ENCODE results near the gene MRTFB.
A peak's percentile ranks its signal among the peaks of the same experiment; 100 is the strongest.

The MRTFB gene

DNA sequence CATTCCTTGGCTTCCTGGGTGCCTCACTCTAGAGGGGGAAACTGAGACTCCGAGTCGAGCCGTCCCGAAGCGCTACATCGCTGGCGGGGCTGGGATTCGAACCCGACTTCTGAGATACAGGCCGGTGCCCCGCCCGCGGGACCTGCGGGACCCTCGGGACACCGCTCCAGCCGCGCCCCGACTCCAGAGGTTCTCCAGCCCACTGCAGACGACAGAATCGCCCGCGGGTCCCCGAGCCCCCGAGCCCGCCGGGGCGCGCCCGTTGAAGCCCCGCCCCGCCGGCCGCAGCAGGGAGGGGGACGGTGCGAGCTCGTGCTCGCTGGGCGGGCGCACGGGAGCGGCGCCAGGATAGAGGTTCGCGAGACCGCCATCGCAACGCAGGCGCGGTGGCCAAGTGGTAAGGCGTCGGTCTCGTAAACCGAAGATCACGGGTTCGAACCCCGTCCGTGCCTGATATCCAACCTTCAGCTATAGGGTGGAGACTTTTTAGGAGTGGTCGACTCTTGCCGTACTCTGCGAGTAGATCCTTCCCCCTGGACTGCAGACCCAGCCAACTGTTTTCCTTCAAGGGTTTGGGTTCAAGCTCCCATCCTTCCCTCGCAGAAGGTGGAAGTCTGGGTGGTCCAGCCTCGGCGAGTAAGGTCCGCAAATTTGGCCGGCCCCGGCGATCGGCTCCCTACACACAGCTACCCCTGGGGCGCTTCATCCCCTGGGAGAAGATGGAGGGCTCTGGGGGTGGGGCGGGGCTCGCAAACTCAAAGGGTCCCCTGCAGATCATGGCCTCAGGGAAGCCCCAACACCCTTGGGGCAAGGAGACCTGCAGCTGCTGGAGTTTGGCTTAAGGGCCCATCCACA, 214.6 kb downstream of the MRTFB start:
- peak; percentile 65 for DNase-seq (ENCODE audit: low spot score)

DNA sequence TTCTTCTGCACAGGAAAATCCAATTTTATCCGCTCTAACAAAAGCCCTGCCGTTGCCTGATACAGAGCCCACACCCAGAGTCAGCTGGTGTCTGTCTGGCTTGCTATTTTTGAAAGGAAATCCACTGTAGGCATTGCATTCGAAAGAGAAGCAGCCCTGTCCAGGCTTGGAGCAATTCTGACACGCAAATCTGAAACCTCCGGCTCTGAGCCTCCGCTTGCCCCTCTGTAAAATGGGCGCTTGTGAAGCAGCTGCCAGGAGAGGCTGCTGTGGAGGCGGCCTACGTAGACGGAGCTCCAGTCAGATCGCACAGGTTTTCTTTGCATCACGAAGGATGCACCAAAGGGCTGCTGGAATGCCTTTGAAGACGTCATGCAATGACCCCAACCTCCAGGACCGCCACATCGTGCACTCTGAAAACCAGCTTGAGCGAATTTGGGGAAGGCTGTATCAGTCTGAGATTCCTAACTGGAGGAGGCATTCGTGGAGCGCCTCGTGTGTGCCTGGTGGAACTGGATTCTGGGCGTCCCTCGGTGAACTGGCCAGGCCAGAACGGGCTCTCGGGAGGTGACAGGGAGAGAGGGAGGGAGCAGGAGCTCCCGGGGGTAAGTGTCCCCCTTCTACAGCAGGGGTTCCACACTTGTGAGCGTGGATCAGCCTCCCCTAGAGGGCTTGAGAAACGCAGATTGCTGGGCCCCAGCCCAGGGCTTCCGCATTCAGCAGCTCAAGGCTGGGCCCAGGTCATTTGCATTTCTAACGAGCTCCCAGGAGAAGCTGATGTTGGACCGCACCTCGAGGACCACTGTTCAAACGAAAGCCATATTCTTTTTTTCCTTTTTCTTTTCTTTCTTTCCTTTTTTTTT, 215.5 kb downstream of the MRTFB start:
- no peak for DNase-seq (ENCODE audit: low spot score)

DNA sequence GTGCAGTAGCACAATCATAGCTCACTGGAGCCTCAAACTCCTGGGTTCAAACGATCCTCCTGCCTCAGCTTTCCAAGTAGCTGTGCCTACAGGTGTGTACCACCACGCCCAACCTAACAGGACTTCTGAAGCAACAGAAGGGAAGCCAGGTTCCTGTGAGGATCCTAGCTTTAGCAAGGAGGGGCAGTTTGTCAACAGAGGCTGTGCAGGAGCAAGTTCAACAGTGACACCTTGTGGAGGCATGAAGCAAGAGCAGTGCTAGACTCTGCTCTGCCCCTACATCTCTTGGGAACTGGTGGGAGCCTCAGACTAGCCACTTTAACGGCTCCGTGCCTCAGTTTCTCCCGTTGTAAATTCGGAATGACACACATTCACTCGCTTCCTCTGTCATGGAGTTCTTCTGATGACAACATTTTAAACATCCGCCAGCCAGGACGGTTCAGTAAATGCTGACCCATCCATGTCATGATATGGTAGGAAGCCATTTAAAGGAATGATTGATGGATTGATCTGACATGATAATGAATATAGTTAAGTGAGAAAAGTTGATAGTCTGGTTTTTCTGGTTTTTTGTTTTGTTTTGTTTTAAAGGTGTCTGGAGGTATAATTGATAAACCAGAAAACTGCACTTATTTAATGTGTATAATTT, 218.7 kb downstream of the MRTFB start:
- peak; percentile 64 for DNase-seq (ENCODE audit: low spot score)

DNA sequence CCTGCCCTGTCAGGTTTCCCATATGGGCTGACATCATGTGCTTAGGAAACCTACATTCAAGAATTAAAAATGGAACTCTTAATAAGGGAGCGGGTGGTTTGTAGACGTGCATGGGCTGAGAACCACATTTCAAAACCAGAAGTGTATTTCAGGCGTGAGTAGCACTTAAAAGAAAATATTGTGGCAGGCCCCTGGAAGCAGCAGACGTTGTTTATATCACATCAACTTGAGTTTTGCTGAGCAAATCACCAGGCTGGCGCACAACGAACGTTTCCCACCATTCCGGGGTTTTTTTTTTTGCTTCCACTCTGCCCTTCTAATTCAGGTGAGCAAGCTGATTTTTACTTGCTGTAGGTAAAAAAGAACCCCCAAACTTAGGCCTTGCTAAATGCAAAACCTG, 220.2 kb downstream of the MRTFB start:
- DNase-seq (ENCODE audit: low spot score): no peak

DNA sequence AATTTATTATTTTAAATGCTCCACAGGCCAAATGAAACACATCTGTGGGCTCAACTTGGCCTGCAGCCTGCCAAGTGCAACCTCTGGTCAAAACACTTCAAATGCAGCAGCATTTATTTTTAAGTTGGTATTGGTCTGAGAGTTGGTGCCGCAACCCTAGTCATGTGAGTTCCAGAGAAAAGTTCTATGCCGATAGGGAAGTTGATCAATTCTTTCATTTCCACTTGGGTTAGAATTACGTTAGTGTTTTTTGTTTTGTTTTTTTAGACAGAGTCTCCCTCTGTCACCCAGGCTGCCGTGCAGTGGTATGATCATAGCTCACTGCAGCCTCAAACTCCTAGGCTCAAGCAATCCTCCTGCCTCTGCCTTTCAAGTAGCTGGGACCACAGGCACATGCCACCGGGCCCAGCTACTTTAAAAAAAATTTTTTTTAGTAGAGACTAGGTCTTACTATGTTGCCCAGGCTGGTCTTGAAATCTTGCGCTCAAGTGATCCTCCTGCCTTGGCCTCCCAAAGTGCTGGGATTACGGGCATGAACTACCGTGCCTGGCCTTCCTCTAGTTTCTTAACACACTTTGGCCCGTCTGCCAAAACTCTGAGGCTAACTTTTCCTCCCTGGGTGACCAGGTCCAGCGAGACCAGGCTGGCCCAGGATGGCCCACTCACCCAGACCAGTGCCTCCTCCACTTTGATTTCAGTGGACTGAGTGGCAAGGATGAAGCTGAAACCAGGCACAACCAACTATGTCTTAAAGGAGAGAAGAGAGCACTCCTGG, 221.1 kb downstream of the MRTFB start:
- no peak for DNase-seq (ENCODE audit: low spot score)

DNA sequence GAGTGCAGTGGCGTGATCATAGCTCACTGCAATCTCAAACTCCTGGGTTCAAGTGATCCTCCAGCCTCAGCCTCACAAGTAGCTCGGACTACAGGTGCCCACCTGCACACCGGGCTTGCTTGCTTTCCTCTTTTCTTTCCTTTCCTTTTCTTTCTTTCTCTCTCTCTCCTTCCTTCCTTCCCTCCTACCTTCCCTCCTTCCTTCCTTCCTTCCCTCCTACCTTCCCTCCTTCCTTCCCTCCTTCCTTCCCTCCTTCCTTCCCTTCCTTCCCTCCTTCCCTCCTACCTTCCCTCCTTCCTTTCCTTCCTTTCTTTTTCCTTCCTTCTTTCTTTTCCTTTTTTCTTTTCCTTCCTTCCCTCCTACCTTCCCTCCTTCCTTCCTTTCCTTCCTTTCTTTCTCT, 225.5 kb downstream of the MRTFB start:
- DNase-seq (ENCODE audit: low spot score): no peak

DNA sequence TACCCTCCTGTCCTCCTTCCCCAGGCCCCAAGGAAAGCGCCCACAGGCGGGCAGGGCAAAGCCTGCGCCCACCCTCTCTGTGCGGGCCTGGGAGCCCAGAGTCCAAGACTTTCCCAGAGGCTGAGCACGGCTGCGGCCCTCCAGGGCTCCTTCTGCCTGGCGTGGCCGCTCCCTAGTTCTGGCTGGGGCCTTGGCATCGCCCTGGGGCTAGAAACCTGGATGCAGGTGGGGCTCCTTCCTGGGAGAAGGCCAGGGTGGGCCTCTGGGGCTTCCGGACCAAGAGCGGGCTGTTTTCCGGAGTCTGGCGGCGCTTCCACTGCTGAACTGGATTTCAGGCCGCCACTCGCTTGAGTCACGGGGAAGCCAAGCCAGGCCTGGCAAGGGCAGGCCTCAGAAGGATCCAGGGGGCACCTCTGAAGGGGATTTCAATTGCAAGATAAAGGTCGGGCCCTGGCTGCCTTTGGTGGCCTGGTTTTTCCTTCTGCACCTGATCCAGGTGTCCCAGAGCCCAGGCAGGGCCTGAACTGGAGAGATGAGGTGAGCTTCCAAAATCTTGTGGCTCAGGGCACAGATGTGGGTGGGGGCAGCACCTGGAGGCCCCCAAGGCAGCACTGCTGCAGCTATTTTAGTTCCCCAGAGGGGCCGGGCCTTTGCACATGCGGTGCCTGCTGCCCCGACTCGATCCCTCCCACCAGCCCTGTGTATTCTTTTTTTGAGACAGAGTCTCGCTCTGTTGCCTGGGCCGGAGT, 227.4 kb downstream of the MRTFB start:
- DNase-seq (ENCODE audit: low spot score): no peak

DNA sequence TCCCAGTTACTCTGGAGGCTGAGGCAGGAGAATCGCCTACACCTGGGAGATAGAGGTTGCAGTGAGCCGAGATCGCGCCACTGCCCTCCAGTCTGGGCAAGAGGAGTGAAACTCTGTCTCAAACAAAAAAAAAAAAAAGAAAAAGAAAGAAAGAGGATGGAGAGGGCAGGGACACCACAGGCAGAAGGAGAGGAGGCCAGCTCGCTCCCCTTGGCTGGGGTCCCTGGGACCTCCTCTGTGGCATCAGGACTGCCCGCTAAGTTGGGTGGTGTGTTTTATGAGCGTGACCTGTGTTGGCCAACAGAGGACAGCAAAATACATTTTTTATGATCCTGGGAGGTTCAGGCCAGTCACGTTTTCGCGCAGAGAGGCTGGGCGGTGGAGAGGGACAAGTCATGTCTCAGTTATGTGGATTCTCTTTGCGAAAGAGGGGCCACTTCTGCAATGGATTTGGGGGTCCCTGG, 229.6 kb downstream of the MRTFB start:
- peak; percentile 71 for DNase-seq (ENCODE audit: low spot score)

DNA sequence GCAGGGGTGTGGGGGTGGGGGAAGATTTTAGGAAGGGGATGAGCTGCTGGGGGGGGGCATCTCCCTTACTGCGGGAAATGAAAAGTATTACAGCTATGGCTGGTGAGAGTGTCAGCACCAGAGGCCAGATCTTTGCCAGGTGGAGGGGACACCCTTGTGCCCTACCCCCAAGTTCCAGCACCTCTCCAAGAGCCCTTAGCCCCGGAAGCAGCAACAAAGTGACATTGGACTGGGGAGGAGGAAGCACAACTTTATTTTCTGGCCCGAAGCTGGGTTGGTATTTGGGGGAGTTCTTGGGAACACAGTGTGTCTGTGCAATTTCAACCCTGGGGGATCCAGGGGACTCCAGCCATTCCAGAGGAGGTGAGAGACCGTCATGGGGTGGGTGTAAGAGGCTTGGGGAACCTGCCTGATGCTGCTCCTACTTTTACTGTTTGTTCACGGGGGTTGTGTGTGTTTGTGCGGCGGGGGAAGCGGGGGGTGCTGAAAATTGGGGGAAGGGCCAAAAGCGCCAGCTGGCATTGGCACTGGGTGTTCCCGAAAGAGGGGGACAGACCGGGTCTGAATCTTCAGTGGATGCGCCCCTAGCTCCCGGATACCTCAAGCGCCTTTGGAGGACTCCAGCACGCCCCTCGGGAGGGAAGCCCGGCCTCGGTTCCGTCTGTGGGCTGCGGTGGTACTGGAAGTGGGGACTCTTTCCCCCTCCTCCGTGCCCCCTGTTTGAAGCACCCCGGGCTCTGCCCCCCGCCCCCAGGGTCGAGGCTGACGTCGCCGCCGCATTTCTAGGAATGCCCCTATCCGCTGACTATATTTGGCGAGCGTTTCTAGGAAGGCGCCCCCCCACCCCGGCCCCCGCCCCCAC, 230.3 kb downstream of the MRTFB start:
- peak; percentile 56 for DNase-seq (ENCODE audit: low spot score)

DNA sequence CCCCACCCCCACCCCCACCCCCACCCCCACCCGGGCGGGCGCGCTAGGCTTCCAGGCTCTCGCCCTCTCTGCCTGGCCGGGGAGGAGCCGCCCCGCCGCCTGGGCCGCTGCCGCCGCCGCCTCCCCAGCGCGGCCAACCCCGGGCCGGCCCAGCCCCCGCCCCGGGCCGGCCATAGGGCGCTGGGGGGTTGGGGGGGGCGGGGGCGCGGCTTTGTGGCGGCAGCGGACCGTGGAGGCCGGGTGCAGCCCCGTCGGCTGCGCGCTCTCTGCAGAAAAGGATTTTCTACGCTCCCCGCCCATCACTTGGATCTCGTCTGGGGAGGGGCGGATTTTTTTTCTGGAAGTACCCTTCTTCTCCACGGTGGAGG, 230.9 kb downstream of the MRTFB start:
- DNase-seq (ENCODE audit: low spot score): peak; percentile 68

DNA sequence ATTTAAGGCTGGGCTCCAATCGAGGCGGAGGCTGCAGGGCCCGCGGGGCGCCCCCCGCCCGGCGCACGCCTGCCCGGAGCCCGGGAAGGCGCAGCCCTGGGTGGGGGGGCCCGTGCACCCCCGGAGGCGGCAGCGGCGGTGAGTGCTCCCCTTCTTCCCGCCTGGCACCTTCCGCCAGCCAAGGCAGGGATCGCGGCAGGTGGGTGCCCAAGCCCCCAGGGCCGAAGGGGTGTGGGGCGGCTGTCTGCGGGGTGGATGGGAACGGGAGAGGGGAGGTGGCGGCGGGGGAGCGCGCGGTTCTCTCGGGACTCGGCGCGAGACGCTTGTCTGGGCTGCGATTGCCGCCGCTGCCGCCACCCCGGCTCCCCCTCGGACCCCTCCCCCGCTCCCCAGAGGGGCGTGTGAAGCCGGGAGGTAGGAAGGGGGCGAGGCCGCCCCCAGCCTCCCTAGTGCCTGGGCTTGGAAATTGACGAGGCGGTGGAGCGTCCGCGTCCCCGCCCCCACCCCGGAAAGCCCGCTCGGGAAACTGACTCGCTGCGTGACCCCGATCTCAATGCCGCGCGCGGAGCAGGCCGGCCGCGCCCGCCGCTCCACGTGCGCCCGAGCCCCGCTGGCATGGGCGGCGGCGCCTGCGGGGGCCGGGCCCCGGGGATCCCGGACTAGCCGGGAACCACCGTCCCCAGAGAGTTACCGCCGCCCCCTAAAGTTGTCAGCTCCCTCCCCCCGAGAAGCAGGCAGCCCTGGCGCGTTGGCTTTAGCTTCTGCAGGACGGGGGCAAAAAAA, 231.5 kb downstream of the MRTFB start:
- DNase-seq (ENCODE audit: low spot score): peak; percentile 41

DNA sequence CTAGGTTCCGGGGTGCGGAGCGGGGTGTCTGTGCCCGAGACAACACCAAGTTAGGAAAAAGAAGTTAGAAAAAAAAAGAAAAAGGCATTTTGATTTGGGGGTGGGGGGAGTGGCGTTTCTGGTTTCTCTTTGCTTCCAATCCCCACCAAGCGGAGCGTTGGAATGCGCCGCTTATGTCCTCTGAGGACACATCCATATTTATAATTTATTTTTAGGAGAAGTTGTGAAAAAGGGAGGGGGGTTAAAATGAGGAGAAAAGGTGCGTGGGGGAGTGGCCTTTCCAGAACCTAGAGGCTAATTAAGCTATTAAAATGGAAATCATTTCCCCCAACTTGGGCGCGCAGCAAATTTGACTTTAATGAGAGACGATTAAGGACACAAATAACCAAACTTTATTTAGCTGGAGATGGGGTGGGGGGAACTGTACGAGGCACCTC, 232.1 kb downstream of the MRTFB start:
- DNase-seq (ENCODE audit: low spot score): peak; percentile 45

DNA sequence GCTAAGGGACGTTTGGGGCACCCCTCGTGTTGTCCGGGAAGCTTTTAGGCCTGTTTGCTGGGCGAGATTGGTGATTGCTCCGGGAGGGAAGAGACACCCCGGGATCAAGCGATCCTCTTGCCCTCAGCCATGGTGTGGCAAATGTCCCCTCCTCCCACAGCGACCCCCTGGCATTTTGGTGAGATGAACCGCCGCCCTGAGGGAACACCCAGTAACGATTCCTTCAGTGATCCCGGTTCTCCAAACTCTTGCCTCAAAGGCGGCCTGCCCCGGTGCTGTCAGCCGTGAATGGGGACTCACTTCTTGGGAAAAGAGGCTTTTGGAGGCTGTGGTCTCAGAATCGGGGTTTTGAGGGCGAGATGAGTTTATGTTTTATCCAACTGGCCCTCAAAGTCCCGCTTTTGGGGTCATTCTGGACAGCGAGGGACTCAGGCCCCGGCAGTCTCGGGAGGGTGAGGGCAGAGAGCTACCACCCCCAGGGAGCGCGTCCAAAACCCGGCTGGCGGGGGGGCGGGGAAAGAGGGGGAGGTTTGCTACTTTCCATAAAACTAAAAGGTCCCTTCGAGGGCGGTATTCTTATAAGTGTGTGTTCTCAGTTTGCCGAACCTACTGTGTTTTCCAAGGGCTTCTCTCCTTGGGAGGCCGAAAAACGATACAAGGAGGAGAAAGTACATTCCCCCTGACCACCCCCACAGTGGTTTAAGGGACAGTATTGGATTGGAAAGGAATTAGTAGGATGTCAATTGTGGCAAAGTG, 232.7 kb downstream of the MRTFB start:
- DNase-seq (ENCODE audit: low spot score): peak; percentile 40

DNA sequence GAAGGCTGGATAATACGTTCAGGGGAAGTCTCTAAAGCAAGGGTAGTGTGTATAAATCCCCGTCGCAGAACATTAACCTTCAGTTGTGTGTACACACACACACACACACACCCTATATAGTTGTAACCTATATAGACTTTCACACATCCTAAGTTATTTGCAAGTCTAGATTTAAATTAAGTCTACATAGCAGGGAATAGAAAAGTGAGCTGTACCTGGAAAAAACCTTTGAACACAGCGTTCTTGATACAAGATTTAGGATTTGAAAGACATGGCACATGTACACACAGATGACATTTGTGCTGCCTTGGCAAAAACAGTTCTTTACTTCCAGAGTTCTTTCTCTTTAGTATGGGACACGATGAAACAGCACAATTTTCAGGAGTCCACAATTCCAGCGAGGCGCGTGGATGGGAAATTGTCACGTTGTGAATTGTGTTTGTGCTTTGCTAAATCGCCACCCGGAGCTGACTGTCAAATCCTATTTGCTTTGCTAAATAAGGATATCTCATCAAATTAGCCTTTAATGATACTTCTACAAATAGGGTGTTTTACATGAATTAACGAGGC, 233.9 kb downstream of the MRTFB start:
- no peak for DNase-seq (ENCODE audit: low spot score)

DNA sequence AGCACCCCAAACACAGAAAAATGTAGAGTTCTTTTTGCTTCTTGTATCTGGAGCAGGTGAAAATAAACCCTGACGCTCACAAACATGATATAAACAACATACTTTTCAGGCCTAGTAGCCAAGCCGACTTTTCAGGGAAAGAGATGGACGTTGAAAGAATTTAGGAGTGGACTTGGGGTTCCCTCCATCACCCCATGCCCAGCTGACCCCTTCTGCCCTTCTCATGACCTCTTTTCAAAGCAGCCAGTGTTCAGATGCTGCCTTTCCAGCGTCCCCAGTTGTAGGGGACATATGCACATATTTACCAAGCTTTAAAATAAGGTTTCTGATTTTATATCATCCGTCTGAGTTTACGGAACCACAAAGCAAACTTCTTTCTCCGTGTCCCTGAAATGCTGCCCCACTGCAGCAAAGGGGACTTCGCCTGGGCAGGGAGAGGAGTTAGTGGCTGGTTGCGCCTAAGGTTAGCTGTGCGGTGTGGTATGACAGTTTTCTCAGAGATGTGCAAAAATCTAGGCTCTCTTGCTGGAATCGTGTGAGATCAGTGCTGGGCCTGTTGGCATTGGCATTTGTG, 235.5 kb downstream of the MRTFB start:
- no peak for DNase-seq (ENCODE audit: low spot score)

DNA sequence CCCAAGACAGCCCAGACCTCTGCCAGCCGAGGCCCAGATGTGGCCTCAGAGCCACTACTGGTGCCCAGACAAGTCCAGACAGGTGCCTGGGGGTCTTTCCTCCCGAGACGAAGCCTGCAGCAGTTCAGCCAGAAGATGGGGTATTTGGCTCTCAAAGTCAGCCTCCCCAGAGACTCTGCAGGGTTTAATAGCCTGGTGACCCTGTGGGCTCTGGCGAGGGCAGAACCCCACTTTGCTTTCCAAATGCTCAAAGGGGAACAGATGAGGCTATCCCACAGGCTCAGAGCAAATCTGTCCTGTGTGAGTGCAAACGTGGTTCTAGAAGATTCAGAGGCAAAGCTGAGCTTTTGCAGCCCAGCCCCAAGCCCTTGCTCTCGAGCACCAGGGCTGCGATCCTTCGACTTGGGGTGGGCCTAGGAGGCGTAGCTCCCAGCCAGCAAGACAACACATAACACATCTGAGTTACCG, 236.0 kb downstream of the MRTFB start:
- no peak for DNase-seq (ENCODE audit: low spot score)

DNA sequence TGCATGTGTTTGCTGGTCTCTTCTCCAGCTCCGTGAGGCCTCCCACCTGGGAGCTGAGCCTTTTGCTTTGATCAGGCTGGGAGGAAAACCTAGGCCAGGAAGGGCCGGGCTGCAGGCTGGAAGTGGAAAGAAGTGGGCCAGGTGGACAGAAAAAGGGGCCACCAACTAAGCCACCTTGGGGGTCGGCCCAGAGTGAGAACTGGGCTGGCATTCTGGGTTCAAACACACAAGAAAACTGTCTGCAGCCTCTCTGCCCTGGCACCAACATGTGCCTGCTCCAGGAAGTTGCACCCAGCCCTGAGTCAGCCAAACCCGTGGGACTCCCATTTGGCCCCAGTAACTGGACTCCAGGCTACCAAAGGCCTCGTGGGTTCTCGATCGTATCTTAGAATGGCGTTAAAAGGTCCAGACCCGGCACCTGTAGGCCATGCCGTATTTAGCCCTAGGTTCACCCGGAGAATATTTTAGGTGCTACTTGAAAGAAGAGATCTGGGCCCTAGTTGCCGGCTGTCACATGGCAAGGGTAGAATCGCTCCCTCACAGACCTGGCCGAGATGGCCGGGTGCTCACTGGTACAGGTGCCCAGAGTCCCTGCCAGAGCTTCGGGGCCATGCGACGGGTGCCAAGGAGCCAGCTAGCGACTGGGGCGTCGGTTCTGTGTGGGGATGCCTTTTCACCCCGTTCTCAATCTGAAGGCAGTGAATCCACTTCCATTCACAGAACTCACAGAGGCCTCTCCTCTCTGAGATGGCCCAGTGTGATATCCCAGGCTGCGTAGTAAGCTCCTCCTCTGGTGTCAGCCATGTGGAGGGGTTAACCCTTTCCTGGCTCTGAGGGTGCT, 236.6 kb downstream of the MRTFB start:
- no peak for DNase-seq (ENCODE audit: low spot score)

All from HuH-7.5 (cell line).